ENCODE data around the gene STC2.

DNA sequence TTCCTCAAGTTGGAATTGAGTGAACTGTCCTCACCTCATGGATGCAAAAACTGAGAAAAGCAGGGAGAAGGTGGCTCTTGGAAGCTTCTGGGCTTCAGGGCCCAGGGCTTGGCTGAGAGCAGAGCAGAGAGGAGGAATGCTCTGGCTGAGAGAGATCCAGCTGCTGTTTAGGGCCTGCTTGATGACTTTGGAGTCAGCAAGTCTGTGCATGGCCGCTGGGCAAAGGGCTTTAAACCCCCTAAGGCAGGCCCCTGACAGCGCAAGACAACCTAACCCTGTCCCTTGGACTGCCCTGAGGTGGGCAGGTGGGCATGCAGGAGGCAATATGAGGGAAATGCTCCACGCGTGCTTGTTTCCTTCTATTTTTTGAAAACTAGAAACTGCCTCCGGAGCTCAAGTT, 8.6 kb downstream of the STC2 start:
- TF ChIP-seq POLR2A (IDR thresholded peaks at IDR 0.05) (no peak), CTCF (IDR thresholded peaks at IDR 0.05) (no peak)
